Measurements from ENCODE around the gene TMEM52. TPM values are rescaled to one million over a fixed set of nuclear protein-coding genes. Genes with fewer than 3 reads are reported as not detected.

TMEM52 gene
- total RNA-seq, 3 donors from 2014 or later, result 1.6 to 2.9 TPM; not detected in 1

DNA sequence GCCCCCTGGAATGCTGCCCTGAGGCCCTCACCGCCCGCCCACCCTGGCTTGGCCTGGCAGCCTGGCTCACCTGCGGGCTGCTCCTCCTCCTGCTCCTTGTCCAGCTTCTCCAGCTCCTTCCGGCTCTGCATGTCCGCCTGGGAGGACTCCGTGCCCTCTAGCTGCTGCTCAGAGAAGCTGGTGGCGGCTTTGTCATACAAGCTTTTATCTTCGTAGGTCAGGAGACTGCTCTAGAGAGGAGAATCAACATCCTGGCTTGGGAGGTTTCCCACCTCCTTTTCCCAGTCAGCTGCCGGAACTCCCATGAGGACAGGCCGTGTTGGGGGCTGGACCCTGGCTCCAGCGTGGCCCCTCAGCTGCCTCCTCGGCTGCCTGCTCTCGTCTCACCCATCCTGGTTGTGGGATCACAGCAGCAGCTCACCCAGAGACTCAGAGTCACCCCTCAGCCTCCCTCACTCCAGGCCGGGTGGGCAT lies 36.6 kb upstream of the TMEM52 start:
- TF ChIP-seq POLR2AphosphoS5 (IDR thresholded peaks at IDR 0.05) (no peak), POLR2A (IDR thresholded peaks at IDR 0.05) (no peak)
- TF ChIP-seq, protein P1, sequence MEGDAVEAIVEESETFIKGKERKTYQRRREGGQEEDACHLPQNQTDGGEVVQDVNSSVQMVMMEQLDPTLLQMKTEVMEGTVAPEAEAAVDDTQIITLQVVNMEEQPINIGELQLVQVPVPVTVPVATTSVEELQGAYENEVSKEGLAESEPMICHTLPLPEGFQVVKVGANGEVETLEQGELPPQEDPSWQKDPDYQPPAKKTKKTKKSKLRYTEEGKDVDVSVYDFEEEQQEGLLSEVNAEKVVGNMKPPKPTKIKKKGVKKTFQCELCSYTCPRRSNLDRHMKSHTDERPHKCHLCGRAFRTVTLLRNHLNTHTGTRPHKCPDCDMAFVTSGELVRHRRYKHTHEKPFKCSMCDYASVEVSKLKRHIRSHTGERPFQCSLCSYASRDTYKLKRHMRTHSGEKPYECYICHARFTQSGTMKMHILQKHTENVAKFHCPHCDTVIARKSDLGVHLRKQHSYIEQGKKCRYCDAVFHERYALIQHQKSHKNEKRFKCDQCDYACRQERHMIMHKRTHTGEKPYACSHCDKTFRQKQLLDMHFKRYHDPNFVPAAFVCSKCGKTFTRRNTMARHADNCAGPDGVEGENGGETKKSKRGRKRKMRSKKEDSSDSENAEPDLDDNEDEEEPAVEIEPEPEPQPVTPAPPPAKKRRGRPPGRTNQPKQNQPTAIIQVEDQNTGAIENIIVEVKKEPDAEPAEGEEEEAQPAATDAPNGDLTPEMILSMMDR (IDR thresholded peaks at IDR 0.05), result no peak
- intact Hi-C loops (cut with DNase I; ENCODE audit: low total_unique reads), result no loop called here
- peaks cover 0 to 5% of the 10 kb centered on the region in 2 donors for H3K4me1 ChIP-seq
- H3K36me3 ChIP-seq, result no peaks in the 10 kb centered on the region
- H3K27ac ChIP-seq, result no peak overlapping the region
- peaks cover 0 to 26% of the 10 kb centered on the region in 2 donors for H3K27me3 ChIP-seq
- H3K9me3 ChIP-seq, result no peaks in the 10 kb centered on the region
- DNase-seq (ENCODE audit: low spot score in 2 of 2), result no peak
- no peak overlapping the region for H3K4me3 ChIP-seq

- no peaks in the 10 kb centered on the region for H3K9me3 ChIP-seq
- intact Hi-C loops (cut with DNase I; ENCODE audit: low total_unique reads), result no loop called here
- TF ChIP-seq, protein P1 (IDR thresholded peaks at IDR 0.05), result no peak
- TF ChIP-seq POLR2AphosphoS5 (IDR thresholded peaks at IDR 0.05), result no peak
- no peak for TF ChIP-seq POLR2A (IDR thresholded peaks at IDR 0.05)
- peaks cover 0 to 18% of the 10 kb centered on the region in 2 donors for H3K27me3 ChIP-seq
- peaks cover 0 to 5% of the 10 kb centered on the region in 2 donors for H3K4me1 ChIP-seq
- no peaks in the 10 kb centered on the region for H3K36me3 ChIP-seq
- no peak overlapping the region for H3K27ac ChIP-seq
- H3K4me3 ChIP-seq, result no peak overlapping the region
- DNase-seq (ENCODE audit: low spot score in 2 of 2), result no peak
Measured at GRCh38 chr1:1954831-1955441, 35.9 kb upstream of the TMEM52 start.

- no peak for DNase-seq (ENCODE audit: low spot score in 2 of 2)
- Histone ChIP-seq H3K27ac (no peak overlapping the region), H3K4me3 (no peak overlapping the region), H3K27me3 (peaks cover 0 to 14% of the 10 kb centered on the region in 2 donors), H3K4me1 (no peaks in the 10 kb centered on the region), H3K9me3 (no peaks in the 10 kb centered on the region), H3K36me3 (no peaks in the 10 kb centered on the region)
- TF ChIP-seq POLR2AphosphoS5 (IDR thresholded peaks at IDR 0.05) (no peak), POLR2A (IDR thresholded peaks at IDR 0.05) (no peak)
- TF ChIP-seq, protein P1 (IDR thresholded peaks at IDR 0.05), result no peak
- intact Hi-C loops (cut with DNase I; ENCODE audit: low total_unique reads), result no loop called here
Measured at GRCh38 chr1:1954015-1954414, 34.9 kb upstream of the TMEM52 start.

GRCh38 chr1:1950940-1951339 lies 31.9 kb upstream of the TMEM52 start:
- no peak for DNase-seq (ENCODE audit: low spot score in 2 of 2)
- intact Hi-C loops (cut with DNase I; ENCODE audit: low total_unique reads), result no loop called here
- TF ChIP-seq, protein P1 (IDR thresholded peaks at IDR 0.05), result no peak
- TF ChIP-seq POLR2AphosphoS5 (IDR thresholded peaks at IDR 0.05) (no peak), POLR2A (IDR thresholded peaks at IDR 0.05) (no peak)
- H3K4me1 ChIP-seq, result no peaks in the 10 kb centered on the region
- no peak overlapping the region for H3K4me3 ChIP-seq
- no peaks in the 10 kb centered on the region for H3K36me3 ChIP-seq
- H3K27me3 ChIP-seq, result no peaks in the 10 kb centered on the region
- no peaks in the 10 kb centered on the region for H3K9me3 ChIP-seq
- no peak overlapping the region for H3K27ac ChIP-seq

DNA sequence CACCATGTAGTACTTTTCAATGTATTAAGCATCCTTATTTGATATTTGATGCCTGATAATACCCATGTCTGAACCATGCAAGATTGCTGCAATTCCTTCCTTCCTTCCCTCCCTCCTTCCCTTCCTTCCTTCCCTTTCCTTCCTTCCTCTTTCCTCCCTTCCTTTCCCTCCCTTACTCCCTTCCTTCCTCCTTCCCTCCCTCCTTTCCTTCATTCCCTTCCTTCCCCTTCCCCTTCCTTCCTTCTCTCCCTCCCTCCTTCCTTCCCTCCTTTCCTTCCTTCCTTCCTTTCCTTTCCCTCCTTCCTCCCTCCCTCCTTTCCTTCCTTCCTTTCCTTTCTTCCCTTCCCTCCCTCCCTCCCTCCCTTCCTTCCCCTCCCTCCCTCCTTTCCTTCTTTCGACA lies 29.7 kb upstream of the TMEM52 start:
- Histone ChIP-seq H3K4me1 (no peaks in the 10 kb centered on the region), H3K4me3 (no peak overlapping the region), H3K27me3 (no peaks in the 10 kb centered on the region), H3K9me3 (no peaks in the 10 kb centered on the region), H3K27ac (no peak overlapping the region), H3K36me3 (no peaks in the 10 kb centered on the region)
- DNase-seq (ENCODE audit: low spot score in 2 of 2), result no peak
- intact Hi-C loops (cut with DNase I; ENCODE audit: low total_unique reads), result loop anchor here (5.0 kb wide), 1 partner anchor 94 kb away; no protein-coding TSS in a partner anchor
- TF ChIP-seq POLR2AphosphoS5 (IDR thresholded peaks at IDR 0.05) (no peak), POLR2A (IDR thresholded peaks at IDR 0.05) (no peak)
- TF ChIP-seq, protein P1 (IDR thresholded peaks at IDR 0.05), result no peak
